Measurements from ENCODE around the gene FZD4. TPM values are rescaled to one million over a fixed set of nuclear protein-coding genes. Genes with fewer than 3 reads are reported as not detected.
"Not testable (repeated sequence)": the region's sequence is repeated elsewhere in the genome, so short reads cannot be mapped to it uniquely, and the experiment has no call there.

The FZD4 gene
- total and polyA plus RNA-seq, 7 donors: 0.60 to 45.7 (median 22.9) TPM

- TF ChIP-seq CTCF (IDR thresholded peaks at IDR 0.05) (no peak), EP300 (IDR thresholded peaks at IDR 0.05) (no peak), POLR2A (IDR thresholded peaks at IDR 0.05) (no peak), POLR2AphosphoS5 (IDR thresholded peaks at IDR 0.05) (no peak)
- Histone ChIP-seq H3K36me3 (no peaks in the 10 kb centered on the region), H3K27me3 (no peaks in the 10 kb centered on the region), H3K27ac (peak overlapping the region in 3 of 4 donors; percentile 24 to 62 (median 30)), H3K9me3 (no peaks in the 10 kb centered on the region), H3K4me1 (peaks cover 0 to 82% (median 65%) of the 10 kb centered on the region in 4 donors), H3K4me3 (no peak overlapping the region)
- intact Hi-C loops (cut with DNase I): loop anchor here (1.0 to 10.0 kb wide), 3 partner anchors 99 to 486 kb away; partner anchors contain the start of gene TMEM135
- no peak for DNase-seq
- 24 to 43% methylated on average over 6 of the region's 6 CpGs for WGBS, 2 donors
Measured at GRCh38 chr11:86938203-86938899, 16.8 kb downstream of the FZD4 start.

- H3K4me1 ChIP-seq: peaks cover 0 to 92% (median 68%) of the 10 kb centered on the region in 4 donors
- not testable (repeated sequence) for H3K4me3 ChIP-seq, DNase-seq, H3K36me3 ChIP-seq, H3K27me3 ChIP-seq, H3K9me3 ChIP-seq
- intact Hi-C loops (cut with DNase I): loop anchor here (5.0 to 10.0 kb wide), 2 partner anchors 100 to 488 kb away; partner anchors contain the start of gene TMEM135
- H3K27ac ChIP-seq: peak overlapping the region in 2 of 4 donors; percentile 24 to 62
- WGBS, 2 donors: 90 to 93% methylated on average over 2 of the region's 2 CpGs
Measured at GRCh38 chr11:86937193-86937806, 17.9 kb downstream of the FZD4 start.

DNA sequence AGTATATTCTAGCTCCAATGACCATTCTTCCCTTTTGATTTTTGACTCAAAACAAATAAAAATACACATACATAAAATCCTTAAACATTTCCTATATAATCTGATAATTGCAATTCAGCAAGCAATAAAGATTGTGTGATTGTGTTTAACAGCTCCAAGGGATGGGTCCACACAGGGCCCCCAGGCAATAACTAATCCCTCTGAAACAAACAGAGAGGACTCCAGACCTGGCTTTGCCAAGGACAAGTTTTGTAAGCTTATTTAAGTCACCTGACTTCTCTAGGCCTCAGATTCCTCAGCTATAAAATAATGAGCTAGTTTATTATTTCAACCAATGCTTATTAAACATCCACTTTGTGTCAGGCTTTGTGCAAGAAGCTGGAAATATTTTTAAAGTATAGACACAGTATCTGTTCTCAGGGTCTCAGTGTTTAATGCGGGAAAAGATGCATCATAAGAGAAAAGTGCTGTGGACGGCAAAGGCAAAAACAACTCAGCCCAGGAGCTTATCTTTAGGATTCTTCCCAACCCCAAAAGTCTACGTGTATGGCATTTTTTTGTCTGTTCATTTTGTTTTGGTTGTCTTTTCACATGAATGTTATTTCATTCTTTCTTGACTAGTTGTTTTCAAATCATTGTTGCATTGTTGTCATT lies 20.1 kb downstream of the FZD4 start:
- no peak for DNase-seq
- intact Hi-C loops (cut with DNase I): loop anchor here (5.0 to 10.0 kb wide), 2 partner anchors 102 to 490 kb away; partner anchors contain the start of gene TMEM135
- no peak overlapping the region for H3K4me3 ChIP-seq
- TF ChIP-seq EP300 (IDR thresholded peaks at IDR 0.05) (no peak), POLR2A (IDR thresholded peaks at IDR 0.05) (no peak), POLR2AphosphoS5 (IDR thresholded peaks at IDR 0.05) (no peak), CTCF (IDR thresholded peaks at IDR 0.05) (no peak)
- peaks cover 0 to 85% (median 60%) of the 10 kb centered on the region in 4 donors for H3K4me1 ChIP-seq
- no peaks in the 10 kb centered on the region for H3K36me3 ChIP-seq
- H3K27me3 ChIP-seq: no peaks in the 10 kb centered on the region
- peak overlapping the region; percentile 45 to 53 (median 49) for H3K27ac ChIP-seq
- no peaks in the 10 kb centered on the region for H3K9me3 ChIP-seq
- 40 to 56% methylated on average over 3 of the region's 3 CpGs for WGBS, 2 donors

GRCh38 chr11:86934582-86934900 lies 20.7 kb downstream of the FZD4 start:
- peak overlapping the region; percentile 45 to 53 (median 49) for H3K27ac ChIP-seq
- H3K4me1 ChIP-seq: peaks cover 0 to 80% (median 55%) of the 10 kb centered on the region in 4 donors
- no peak overlapping the region for H3K4me3 ChIP-seq
- H3K27me3 ChIP-seq: no peaks in the 10 kb centered on the region
- no peaks in the 10 kb centered on the region for H3K36me3 ChIP-seq
- no peak for DNase-seq
- TF ChIP-seq CTCF (IDR thresholded peaks at IDR 0.05): no peak
- TF ChIP-seq POLR2A (IDR thresholded peaks at IDR 0.05): no peak
- TF ChIP-seq POLR2AphosphoS5 (IDR thresholded peaks at IDR 0.05): no peak
- TF ChIP-seq EP300 (IDR thresholded peaks at IDR 0.05): no peak
- H3K9me3 ChIP-seq: no peaks in the 10 kb centered on the region
- intact Hi-C loops (cut with DNase I): loop anchor here (10.0 kb wide), 1 partner anchor 490 kb away; no protein-coding TSS in a partner anchor

Measured in sigmoid colon (tissue), 7 donors.